Fibroblast of lung (primary cell): ENCODE data around the gene SLC13A2. TPM values are rescaled to one million over a fixed set of nuclear protein-coding genes. Genes with fewer than 3 reads are reported as not detected.

Source experiments
- DNase-seq, 2 donors: peaks; one replicate each; pipeline versions ENCODE4 v3.0.0 to v3.0.0-alpha.2; 2010; ENCODE audit warnings: low read depth in 2 of 2
- H2AFZ ChIP-seq: 2 replicates; pipeline ENCODE4 v1.5.1; 2012; ENCODE audit warnings: low read length, control low read depth, inconsistent platforms
- H3K27ac ChIP-seq: 2 replicates; pipeline ENCODE4 v1.5.1; 2011; ENCODE audit warnings: low read length, control low read depth; ENCODE audit not compliant: insufficient read depth
- H3K27me3 ChIP-seq: 2 replicates; pipeline ENCODE4 v1.5.1; 2011; ENCODE audit warnings: mild to moderate bottlenecking, low read length; ENCODE audit not compliant: control insufficient read depth, insufficient read depth
- H3K36me3 ChIP-seq: 2 replicates; pipeline ENCODE4 v1.5.1; 2011; ENCODE audit warnings: low read length; ENCODE audit not compliant: control insufficient read depth, insufficient read depth
- H3K4me1 ChIP-seq: 2 replicates; pipeline ENCODE4 v1.5.1; 2011; ENCODE audit warnings: low read length; ENCODE audit not compliant: control insufficient read depth, insufficient read depth; ENCODE audit errors: extremely low read depth
- H3K4me2 ChIP-seq: 2 replicates; pipeline ENCODE4 v1.5.1; 2011; ENCODE audit warnings: low read length, control low read depth; ENCODE audit not compliant: insufficient read depth; ENCODE audit errors: extremely low read depth
- H3K4me3 ChIP-seq, 4 experiments: fragments of 200-600 bp in 1 of 4; sonication (generic) in 1 of 4; replicated peaks in 1 of 4; 2 replicates each; pipeline ENCODE4 v1.5.1; 2011 to 2016; ENCODE audit warnings: low read length in 4 of 4, low read depth in 3 of 4, mild to moderate bottlenecking in 3 of 4, control low read depth in 2 of 4, inconsistent platforms in 1 of 4, mixed read lengths in 1 of 4; ENCODE audit not compliant: insufficient read depth in 1 of 4; ENCODE audit errors: control extremely low read depth in 1 of 4
- H3K79me2 ChIP-seq: 2 replicates; pipeline ENCODE4 v1.5.1; 2012; ENCODE audit warnings: mild to moderate bottlenecking, low read length, inconsistent platforms; ENCODE audit not compliant: control insufficient read depth, insufficient read depth
- H3K9ac ChIP-seq: 2 replicates; pipeline ENCODE4 v1.5.1; 2011; ENCODE audit warnings: mild to moderate bottlenecking, low read length, control low read depth; ENCODE audit not compliant: insufficient read depth
- H3K9me3 ChIP-seq: 2 replicates; pipeline ENCODE4 v1.5.1; 2012; ENCODE audit warnings: low read depth, low read length; ENCODE audit not compliant: control insufficient read depth, insufficient read depth
- H4K20me1 ChIP-seq: 2 replicates; pipeline ENCODE4 v1.5.1; 2011; ENCODE audit warnings: low read length; ENCODE audit not compliant: control insufficient read depth, insufficient read depth; ENCODE audit errors: extremely low read depth
- EZH2 ChIP-seq: IDR thresholded peaks from 2 replicates; pipeline ENCODE4 v1.5.1; 2012; ENCODE audit warnings: low read length, control low read depth, mild to moderate bottlenecking; ENCODE audit errors: missing control alignments
- polyA plus RNA-seq, 2 donors: library from polyadenylated mRNA; depleted of rRNA in 1 of 2; stranded (reverse) in 1 of 2; unstranded in 1 of 2; fragments of >200 nt; gene quantifications; 2 replicates each; pipeline ENCODE4 v1.2.1, GENCODE V29; 2011 to 2012; ENCODE audit warnings: missing spikeins in 1 of 2
- total RNA-seq: library from RNA; depleted of rRNA; stranded (reverse); fragments of >200 nt; gene quantifications from 2 replicates; pipeline ENCODE4 v1.2.1, GENCODE V29; 2014
- TF ChIP-seq, protein P1 (sequence below), 2 donors: IDR thresholded peaks in 1 of 2; conservative IDR thresholded peaks in 1 of 2; 1 replicate in 1 of 2; 2 replicates in 1 of 2; pipeline ENCODE4 v1.5.1; 2011 to 2012; ENCODE audit warnings: low read length in 2 of 2, control low read depth in 1 of 2, inconsistent platforms in 1 of 2, low read depth in 1 of 2, mild to moderate bottlenecking in 1 of 2

The SLC13A2 gene
- total and polyA plus RNA-seq, 2 donors (not counting 1 experiment from before 2014, with no cell fraction given), result not detected

DNA sequence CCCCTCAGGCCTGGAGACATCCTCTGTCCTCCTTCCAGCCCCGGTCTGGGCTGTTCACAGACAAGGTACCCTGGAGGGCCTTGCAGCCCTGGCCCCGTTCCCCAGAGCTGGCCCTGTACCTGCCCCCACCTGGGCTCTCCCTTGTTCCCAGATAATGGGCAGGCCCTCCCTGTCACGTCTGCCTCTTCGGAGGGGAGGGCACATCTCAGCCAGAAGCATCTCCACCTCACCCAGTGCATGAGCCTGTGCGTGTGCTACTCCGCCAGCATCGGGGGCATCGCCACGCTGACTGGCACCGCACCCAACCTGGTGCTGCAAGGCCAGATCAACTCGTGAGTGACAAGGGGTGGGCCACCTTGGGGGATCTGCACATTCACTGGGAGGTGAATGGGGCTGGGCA lies 17.8 kb downstream of the SLC13A2 start:
- Histone ChIP-seq H3K27me3 (peaks cover 2% of the 10 kb centered on the region), H2AFZ (no peak overlapping the region), H3K79me2 (no peaks in the 10 kb centered on the region), H3K27ac (no peak overlapping the region), H3K4me1 (no peaks in the 10 kb centered on the region), H3K9ac (no peak overlapping the region), H3K36me3 (no peaks in the 10 kb centered on the region), H4K20me1 (no peaks in the 10 kb centered on the region), H3K9me3 (no peaks in the 10 kb centered on the region), H3K4me2 (no peak overlapping the region), H3K4me3 (no peak overlapping the region)
- TF ChIP-seq, protein P1, sequence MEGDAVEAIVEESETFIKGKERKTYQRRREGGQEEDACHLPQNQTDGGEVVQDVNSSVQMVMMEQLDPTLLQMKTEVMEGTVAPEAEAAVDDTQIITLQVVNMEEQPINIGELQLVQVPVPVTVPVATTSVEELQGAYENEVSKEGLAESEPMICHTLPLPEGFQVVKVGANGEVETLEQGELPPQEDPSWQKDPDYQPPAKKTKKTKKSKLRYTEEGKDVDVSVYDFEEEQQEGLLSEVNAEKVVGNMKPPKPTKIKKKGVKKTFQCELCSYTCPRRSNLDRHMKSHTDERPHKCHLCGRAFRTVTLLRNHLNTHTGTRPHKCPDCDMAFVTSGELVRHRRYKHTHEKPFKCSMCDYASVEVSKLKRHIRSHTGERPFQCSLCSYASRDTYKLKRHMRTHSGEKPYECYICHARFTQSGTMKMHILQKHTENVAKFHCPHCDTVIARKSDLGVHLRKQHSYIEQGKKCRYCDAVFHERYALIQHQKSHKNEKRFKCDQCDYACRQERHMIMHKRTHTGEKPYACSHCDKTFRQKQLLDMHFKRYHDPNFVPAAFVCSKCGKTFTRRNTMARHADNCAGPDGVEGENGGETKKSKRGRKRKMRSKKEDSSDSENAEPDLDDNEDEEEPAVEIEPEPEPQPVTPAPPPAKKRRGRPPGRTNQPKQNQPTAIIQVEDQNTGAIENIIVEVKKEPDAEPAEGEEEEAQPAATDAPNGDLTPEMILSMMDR (conservative IDR thresholded peaks at IDR 0.05 in 1 of 2, IDR thresholded peaks at IDR 0.05 in 1 of 2; ENCODE audit: low read depth in 1 of 2, low read length in 2 of 2), result no peak
- no peak for TF ChIP-seq EZH2
- no peak for DNase-seq

DNA sequence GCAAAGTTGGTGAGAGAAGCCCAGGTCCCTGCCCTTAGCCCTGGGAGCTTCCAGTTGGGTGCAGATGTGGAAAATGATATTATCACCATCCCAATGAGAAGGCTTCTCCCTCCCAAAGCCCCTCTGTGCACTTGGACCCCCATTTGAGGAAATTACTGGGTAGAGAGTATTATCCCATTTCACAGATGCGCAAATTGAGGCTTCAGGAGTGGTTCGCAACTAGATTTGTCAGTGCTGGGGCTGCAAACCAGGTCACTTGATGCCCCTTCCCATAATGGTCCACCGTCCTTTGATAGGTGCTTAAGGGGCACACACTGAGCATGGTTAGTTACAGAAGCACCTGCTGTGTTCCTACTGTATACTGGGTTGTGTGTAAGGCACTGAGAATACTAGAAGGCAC lies 18.4 kb downstream of the SLC13A2 start:
- Histone ChIP-seq H3K36me3 (no peaks in the 10 kb centered on the region), H3K27me3 (peaks cover 2% of the 10 kb centered on the region), H3K4me3 (no peak overlapping the region), H3K9me3 (no peaks in the 10 kb centered on the region), H2AFZ (no peak overlapping the region), H3K4me2 (no peak overlapping the region), H3K79me2 (no peaks in the 10 kb centered on the region), H4K20me1 (no peaks in the 10 kb centered on the region), H3K4me1 (no peaks in the 10 kb centered on the region), H3K27ac (no peak overlapping the region), H3K9ac (no peak overlapping the region)
- TF ChIP-seq, protein P1 (conservative IDR thresholded peaks at IDR 0.05 in 1 of 2, IDR thresholded peaks at IDR 0.05 in 1 of 2; ENCODE audit: low read depth in 1 of 2, low read length in 2 of 2), result no peak
- no peak for TF ChIP-seq EZH2
- no peak for DNase-seq

GRCh38 chr17:28492352-28493310 lies 19.2 kb downstream of the SLC13A2 start:
- Histone ChIP-seq H3K4me3 (no peak overlapping the region), H3K4me2 (no peak overlapping the region), H3K27ac (no peak overlapping the region), H3K36me3 (no peaks in the 10 kb centered on the region), H2AFZ (no peak overlapping the region), H4K20me1 (no peaks in the 10 kb centered on the region), H3K9me3 (no peaks in the 10 kb centered on the region), H3K4me1 (no peaks in the 10 kb centered on the region), H3K27me3 (peaks cover 2% of the 10 kb centered on the region), H3K9ac (no peak overlapping the region), H3K79me2 (no peaks in the 10 kb centered on the region)
- peak in 1 of 2 donors; percentile 9 for DNase-seq
- TF ChIP-seq, protein P1 (conservative IDR thresholded peaks at IDR 0.05 in 1 of 2, IDR thresholded peaks at IDR 0.05 in 1 of 2; ENCODE audit: low read depth in 1 of 2, low read length in 2 of 2), result no peak
